Neuronal stem cell (in vitro differentiated cells): ENCODE measurements around the gene COX14.

ENCODE experiments used
- DNase-seq: peaks from one replicate; pipeline ENCODE4 v3.0.0-alpha.2; 2013; ENCODE audit warnings: low spot score
- H2AFZ ChIP-seq: one replicate; pipeline ENCODE4 v1.6.1; 2013; ENCODE audit warnings: mild to moderate bottlenecking, low read length, inconsistent platforms
- H2AK5ac ChIP-seq: 2 replicates; pipeline ENCODE4 v1.6.1; 2013; ENCODE audit warnings: low read depth, mild to moderate bottlenecking, inconsistent platforms, low read length, moderate library complexity, mixed read lengths
- H2BK120ac ChIP-seq: 2 replicates; pipeline ENCODE4 v1.6.1; 2013; ENCODE audit warnings: low read depth, mild to moderate bottlenecking, inconsistent platforms, low read length, moderate library complexity, mixed read lengths
- H2BK12ac ChIP-seq: one replicate; pipeline ENCODE4 v1.6.1; 2013; ENCODE audit warnings: low read length, inconsistent platforms
- H2BK15ac ChIP-seq: 2 replicates; pipeline ENCODE4 v1.6.1; 2013; ENCODE audit warnings: mild to moderate bottlenecking, low read length, inconsistent platforms, mixed read lengths
- H2BK5ac ChIP-seq: one replicate; pipeline ENCODE4 v1.6.1; 2013; ENCODE audit warnings: inconsistent platforms, mild to moderate bottlenecking, low read length, moderate library complexity
- H3K14ac ChIP-seq: one replicate; pipeline ENCODE4 v1.6.1; 2013; ENCODE audit warnings: low read length, inconsistent platforms
- H3K18ac ChIP-seq: 2 replicates; pipeline ENCODE4 v1.6.1; 2013; ENCODE audit warnings: low read length, inconsistent platforms
- H3K23ac ChIP-seq: 2 replicates; pipeline ENCODE4 v1.6.1; 2013; ENCODE audit warnings: low read depth, mild to moderate bottlenecking, mixed read lengths, low read length, inconsistent platforms; ENCODE audit not compliant: poor library complexity
- H3K27ac ChIP-seq: replicated peaks from 3 replicates; pipeline ENCODE4 v1.5.1; 2013; ENCODE audit warnings: low read length, inconsistent platforms
- H3K27me3 ChIP-seq, 3 experiments: 2 replicates each; pipeline ENCODE4 v1.6.1; 2013; ENCODE audit warnings: low read length in 3 of 3, mild to moderate bottlenecking in 2 of 3, inconsistent platforms in 1 of 3, low read depth in 1 of 3, mixed read lengths in 1 of 3, moderate library complexity in 1 of 3; ENCODE audit not compliant: control insufficient read depth in 3 of 3, insufficient read depth in 3 of 3
- H3K36me3 ChIP-seq, 2 donors: replicated peaks in 1 of 2; 2 replicates each; pipeline ENCODE4 v1.6.1; 2013; ENCODE audit warnings: low read length in 2 of 2; ENCODE audit not compliant: control insufficient read depth in 2 of 2, insufficient read depth in 2 of 2
- H3K4ac ChIP-seq: 2 replicates; pipeline ENCODE4 v1.6.1; 2013; ENCODE audit warnings: inconsistent platforms, mild to moderate bottlenecking, low read length, moderate library complexity
- H3K4me1 ChIP-seq, 2 donors: 1 replicate in 1 of 2; 2 replicates in 1 of 2; pipeline ENCODE4 v1.6.1; 2013; ENCODE audit warnings: low read length in 2 of 2, low read depth in 1 of 2; ENCODE audit not compliant: control insufficient read depth in 2 of 2, insufficient read depth in 1 of 2
- H3K4me2 ChIP-seq: one replicate; pipeline ENCODE4 v1.6.1; 2013; ENCODE audit warnings: mild to moderate bottlenecking, low read length, inconsistent platforms; ENCODE audit not compliant: insufficient read depth, poor library complexity, severe bottlenecking
- H3K4me3 ChIP-seq, 2 donors: 2 replicates each; pipeline ENCODE4 v1.5.1; 2013; ENCODE audit warnings: low read length in 2 of 2, mild to moderate bottlenecking in 2 of 2, inconsistent platforms in 1 of 2, moderate library complexity in 1 of 2
- H3K79me1 ChIP-seq: one replicate; pipeline ENCODE4 v1.6.1; 2013; ENCODE audit warnings: low read depth, mild to moderate bottlenecking, inconsistent platforms, low read length, moderate library complexity
- H3K9ac ChIP-seq: one replicate; pipeline ENCODE4 v1.6.1; 2013; ENCODE audit warnings: mild to moderate bottlenecking, low read depth, low read length, inconsistent platforms; ENCODE audit not compliant: poor library complexity
- H3K9me3 ChIP-seq, 2 donors: replicated peaks in 1 of 2; 2 replicates each; pipeline versions ENCODE3 to v1.6.1; 2013; ENCODE audit warnings: low read length in 2 of 2, mild to moderate bottlenecking in 2 of 2, inconsistent platforms in 1 of 2, low read depth in 1 of 2, mixed read lengths in 1 of 2, moderate library complexity in 1 of 2; ENCODE audit not compliant: control insufficient read depth in 2 of 2, insufficient read depth in 1 of 2
- H4K8ac ChIP-seq: one replicate; pipeline ENCODE4 v1.6.1; 2013; ENCODE audit warnings: low read depth, mild to moderate bottlenecking, inconsistent platforms, low read length, moderate library complexity
- H4K91ac ChIP-seq: one replicate; pipeline ENCODE4 v1.6.1; 2013; ENCODE audit warnings: low read length, low read depth, mild to moderate bottlenecking, inconsistent platforms; ENCODE audit not compliant: poor library complexity
- WGBS, 2 donors: extraction: QIAGEN DNeasy Blood & Tissue Kit; methylation state at CpG; one replicate each; pipeline ENCODE4 v1.1.7; 2013; ENCODE audit warnings: missing lambda C conversion rate in 2 of 2, mixed read lengths in 1 of 2; ENCODE audit not compliant: insufficient read length in 2 of 2, insufficient replicate concordance in 1 of 2; ENCODE audit errors: extremely low coverage in 2 of 2; 5-methylcytosine and 5-hydroxymethylcytosine counted together

COX14 gene

DNA sequence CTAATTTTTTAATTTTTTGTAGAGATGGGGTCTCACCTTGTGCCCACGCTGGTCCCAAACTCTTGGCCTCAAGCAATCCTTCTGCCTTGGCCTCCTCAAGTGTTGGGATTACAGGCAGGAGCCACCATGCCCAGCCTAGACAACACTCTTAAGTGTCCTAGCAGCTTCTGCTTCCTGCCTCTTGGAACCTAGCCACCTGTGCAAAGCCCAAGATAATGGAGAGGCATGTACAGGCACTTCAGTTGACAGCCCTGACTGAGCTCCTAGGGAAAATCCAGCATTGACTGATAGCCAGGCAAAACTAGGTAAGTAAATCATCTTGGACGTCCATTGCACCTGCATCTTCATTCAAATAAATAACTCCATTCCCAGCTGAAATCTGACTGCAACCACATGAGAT lies 15.5 kb downstream of the COX14 start:
- Histone ChIP-seq H3K4me2 (no peak overlapping the region), H3K18ac (no peak overlapping the region), H2AFZ (no peak overlapping the region), H3K4me3 (no peak overlapping the region), H3K9ac (no peak overlapping the region), H2BK15ac (no peak overlapping the region), H2BK5ac (no peak overlapping the region), H3K27me3 (no peaks in the 10 kb centered on the region), H3K27ac (no peak overlapping the region), H3K79me1 (no peaks in the 10 kb centered on the region), H3K14ac (no peak overlapping the region), H4K8ac (no peak overlapping the region), H3K4ac (no peak overlapping the region), H3K4me1 (no peaks in the 10 kb centered on the region), H2BK120ac (no peak overlapping the region), H3K36me3 (peaks cover 21 to 71% of the 10 kb centered on the region in 2 donors), H2AK5ac (no peak overlapping the region), H2BK12ac (no peak overlapping the region), H3K23ac (no peak overlapping the region), H3K9me3 (no peaks in the 10 kb centered on the region), H4K91ac (no peak overlapping the region)
- no peak for DNase-seq
- WGBS, 2 donors = no CpG with 5 or more reads among the region's 2 CpGs

DNA sequence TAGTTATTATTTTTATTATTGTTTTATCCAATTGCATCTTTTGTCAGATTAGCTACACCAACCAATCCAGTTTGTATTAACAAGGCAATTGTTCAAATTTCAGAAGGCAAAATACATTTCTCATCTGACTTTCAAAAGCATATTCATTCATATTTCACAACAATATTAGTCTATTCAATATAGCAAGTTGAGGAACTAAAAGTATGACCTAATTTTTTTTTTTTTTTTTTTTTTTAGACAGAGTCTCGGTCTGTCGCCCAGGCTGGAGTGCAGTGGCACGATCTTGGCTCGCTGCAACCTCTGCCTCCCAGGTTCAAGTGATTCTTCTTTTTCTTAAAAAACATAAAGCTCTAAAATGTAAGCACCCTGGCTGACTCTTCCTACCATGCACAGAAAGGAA lies 17.3 kb downstream of the COX14 start:
- no peak overlapping the region for H2AFZ ChIP-seq
- H3K23ac ChIP-seq = no peak overlapping the region
- no peaks in the 10 kb centered on the region for H3K9me3 ChIP-seq
- no peak overlapping the region for H2BK15ac ChIP-seq
- no peak overlapping the region for H3K4me3 ChIP-seq
- H3K27me3 ChIP-seq = no peaks in the 10 kb centered on the region
- no peak overlapping the region for H3K18ac ChIP-seq
- H4K91ac ChIP-seq = no peak overlapping the region
- no peak overlapping the region for H3K4ac ChIP-seq
- no peaks in the 10 kb centered on the region for H3K79me1 ChIP-seq
- H3K27ac ChIP-seq = no peak overlapping the region
- no peak overlapping the region for H3K9ac ChIP-seq
- no peak overlapping the region for H2BK12ac ChIP-seq
- no peak overlapping the region for H3K14ac ChIP-seq
- no peaks in the 10 kb centered on the region for H3K4me1 ChIP-seq
- no peak for DNase-seq
- no peak overlapping the region for H4K8ac ChIP-seq
- no peak overlapping the region for H2BK120ac ChIP-seq
- no peak overlapping the region for H2BK5ac ChIP-seq
- no peak overlapping the region for H3K4me2 ChIP-seq
- no CpG with 5 or more reads among the region's 4 CpGs for WGBS, 2 donors
- H2AK5ac ChIP-seq = no peak overlapping the region
- peaks cover 31 to 76% of the 10 kb centered on the region in 2 donors for H3K36me3 ChIP-seq

- Histone ChIP-seq H3K23ac (no peak overlapping the region), H2AK5ac (no peak overlapping the region), H3K18ac (no peak overlapping the region), H3K27ac (no peak overlapping the region), H3K79me1 (no peaks in the 10 kb centered on the region), H2AFZ (no peak overlapping the region), H4K91ac (no peak overlapping the region), H4K8ac (no peak overlapping the region), H3K9ac (no peak overlapping the region), H2BK120ac (no peak overlapping the region), H2BK15ac (no peak overlapping the region), H3K14ac (no peak overlapping the region), H3K4me1 (no peaks in the 10 kb centered on the region), H3K4me3 (no peak overlapping the region), H3K4me2 (no peak overlapping the region), H3K4ac (no peak overlapping the region), H2BK12ac (no peak overlapping the region), H3K36me3 (peaks cover 41 to 96% of the 10 kb centered on the region in 2 donors), H2BK5ac (no peak overlapping the region), H3K9me3 (no peaks in the 10 kb centered on the region), H3K27me3 (no peaks in the 10 kb centered on the region)
- WGBS, 2 donors = no CpG with 5 or more reads among the region's 2 CpGs
- no peak for DNase-seq
Observed at GRCh38 chr12:50132505-50133135, 20.6 kb downstream of the COX14 start.

DNA sequence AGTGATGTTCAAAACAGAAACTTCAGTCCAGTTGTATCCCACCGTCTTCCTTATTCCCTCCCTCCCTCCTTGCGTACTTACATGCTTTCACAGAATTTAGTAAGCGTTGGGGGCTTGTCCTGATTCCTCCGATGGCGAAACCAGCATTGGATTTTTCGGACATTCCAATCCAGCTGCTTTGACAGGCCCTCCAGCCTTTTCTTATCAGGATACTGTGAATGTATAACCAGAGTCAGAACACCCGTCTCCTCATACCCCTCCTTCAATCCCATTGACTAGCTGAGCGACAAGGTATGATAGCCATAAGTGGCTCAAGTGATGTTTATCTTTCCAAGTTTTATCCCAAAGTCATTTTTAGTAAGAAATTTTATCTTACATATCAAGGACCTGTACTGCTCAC lies 31.0 kb downstream of the COX14 start:
- Histone ChIP-seq H3K14ac (no peak overlapping the region), H3K27me3 (no peaks in the 10 kb centered on the region), H2BK15ac (no peak overlapping the region), H3K23ac (no peak overlapping the region), H2AFZ (no peak overlapping the region), H3K27ac (no peak overlapping the region), H3K9ac (no peak overlapping the region), H3K18ac (no peak overlapping the region), H2AK5ac (no peak overlapping the region), H3K4me1 (no peaks in the 10 kb centered on the region), H4K91ac (no peak overlapping the region), H2BK12ac (no peak overlapping the region), H3K4me2 (no peak overlapping the region), H3K4me3 (no peak overlapping the region), H4K8ac (no peak overlapping the region), H3K79me1 (peaks cover 3% of the 10 kb centered on the region), H3K4ac (no peak overlapping the region), H2BK5ac (no peak overlapping the region), H3K9me3 (no peaks in the 10 kb centered on the region), H2BK120ac (no peak overlapping the region), H3K36me3 (peaks cover 4 to 83% of the 10 kb centered on the region in 2 donors)
- DNase-seq = no peak
- no CpG with 5 or more reads among the region's 8 CpGs for WGBS, 2 donors
